Lower leg skin (tissue), 4 donors: ENCODE data around the gene DIP2B. TPM values are rescaled to one million over a fixed set of nuclear protein-coding genes. Genes with fewer than 3 reads are reported as not detected.
"Not testable (repeated sequence)": the region's sequence is repeated elsewhere in the genome, so short reads cannot be mapped to it uniquely, and the experiment has no call there.

Experiments
- DNase-seq, 2 donors: peaks; one replicate each; pipeline ENCODE4 v3.0.0-alpha.2; 2019; ENCODE audit warnings: low spot score in 2 of 2
- H3K4me3 ChIP-seq: fragments of 200-600 bp; sonication (generic); 2 replicates; pipeline ENCODE4 v1.5.1; 2017; ENCODE audit warnings: mild to moderate bottlenecking, low read depth; ENCODE audit not compliant: poor library complexity, severe bottlenecking
- CTCF ChIP-seq, 3 donors: fragments of 450-650 bp; IDR thresholded peaks; one replicate each; pipeline ENCODE4 v1.5.1; 2016; ENCODE audit warnings: antibody characterized with exemption in 3 of 3, mild to moderate bottlenecking in 3 of 3, moderate library complexity in 2 of 3
- POLR2A ChIP-seq, 2 donors: fragments of 450-650 bp; IDR thresholded peaks; one replicate each; pipeline ENCODE4 v1.6.1; 2016 to 2017; ENCODE audit warnings: antibody characterized with exemption in 2 of 2, mild to moderate bottlenecking in 1 of 2, moderate library complexity in 1 of 2
- WGBS, 2 donors: methylation state at CpG; one replicate each; pipeline ENCODE4 v1.1.5; 2018; 5-methylcytosine and 5-hydroxymethylcytosine counted together
- intact Hi-C: fragments of 100-400 bp; cut with DNase I; formaldehyde crosslinking; loops from one replicate; pipeline ENCODE4 v1.15.0; 2023; ENCODE audit warnings: low total_unique reads
- total RNA-seq, 4 donors: library from RNA; depleted of rRNA; stranded (reverse); fragments of >200 nt; gene quantifications; one replicate each; pipeline ENCODE4 v1.1.0, GENCODE V29; 2016

DIP2B gene
- total RNA-seq, 4 donors from 2014 or later: 56.9 to 104 (median 68.6) TPM

GRCh38 chr12:50677858-50678257 lies 173.1 kb downstream of the DIP2B start:
- WGBS, 2 donors: 36 to 38% methylated on average over 3 of the region's 3 CpGs
- DNase-seq: no peak
- no peak overlapping the region for H3K4me3 ChIP-seq
- TF ChIP-seq CTCF (IDR thresholded peaks at IDR 0.05) (no peak), POLR2A (IDR thresholded peaks at IDR 0.05) (no peak)
- intact Hi-C loops: no loop called here

GRCh38 chr12:50678650-50679365 lies 174.0 kb downstream of the DIP2B start:
- no peak overlapping the region for H3K4me3 ChIP-seq
- 90 to 91% methylated on average over 4 of the region's 4 CpGs for WGBS, 2 donors
- no peak for DNase-seq
- TF ChIP-seq CTCF (IDR thresholded peaks at IDR 0.05): no peak
- TF ChIP-seq POLR2A (IDR thresholded peaks at IDR 0.05): no peak
- intact Hi-C loops: no loop called here

GRCh38 chr12:50679612-50680011 lies 174.8 kb downstream of the DIP2B start:
- TF ChIP-seq CTCF (IDR thresholded peaks at IDR 0.05) (no peak), POLR2A (IDR thresholded peaks at IDR 0.05) (no peak)
- DNase-seq: no peak
- H3K4me3 ChIP-seq: no peak overlapping the region
- 95 to 100% methylated on average over 1 of the region's 1 CpG for WGBS, 2 donors
- intact Hi-C loops: no loop called here

GRCh38 chr12:50681064-50681463 lies 176.3 kb downstream of the DIP2B start:
- DNase-seq, intact Hi-C loops, H3K4me3 ChIP-seq: not testable (repeated sequence)
- WGBS, 2 donors: 95 to 97% methylated on average over 3 of the region's 3 CpGs

- intact Hi-C loops: no loop called here
- no peak overlapping the region for H3K4me3 ChIP-seq
- TF ChIP-seq CTCF (IDR thresholded peaks at IDR 0.05): no peak
- no peak for TF ChIP-seq POLR2A (IDR thresholded peaks at IDR 0.05)
- 87 to 97% methylated on average over 1 of the region's 1 CpG for WGBS, 2 donors
- no peak for DNase-seq
Measured at GRCh38 chr12:50685641-50686040, 180.9 kb downstream of the DIP2B start.

GRCh38 chr12:50686406-50686805 lies 181.6 kb downstream of the DIP2B start:
- 84 to 92% methylated on average over 4 of the region's 4 CpGs for WGBS, 2 donors
- no peak for DNase-seq
- intact Hi-C loops: no loop called here
- TF ChIP-seq POLR2A (IDR thresholded peaks at IDR 0.05) (no peak), CTCF (IDR thresholded peaks at IDR 0.05) (no peak)
- H3K4me3 ChIP-seq: no peak overlapping the region
